GM18526 (cell line): ENCODE results near the gene CMTM8.

Experiments
- POLR2A ChIP-seq: IDR thresholded peaks from 3 replicates; pipeline ENCODE4 v1.6.1; 2011; ENCODE audit not compliant: insufficient read length; ENCODE audit errors: extremely low read depth

CMTM8 gene

GRCh38 chr3:32323604-32324003 lies 85.1 kb downstream of the CMTM8 start:
- no peak for TF ChIP-seq POLR2A

DNA sequence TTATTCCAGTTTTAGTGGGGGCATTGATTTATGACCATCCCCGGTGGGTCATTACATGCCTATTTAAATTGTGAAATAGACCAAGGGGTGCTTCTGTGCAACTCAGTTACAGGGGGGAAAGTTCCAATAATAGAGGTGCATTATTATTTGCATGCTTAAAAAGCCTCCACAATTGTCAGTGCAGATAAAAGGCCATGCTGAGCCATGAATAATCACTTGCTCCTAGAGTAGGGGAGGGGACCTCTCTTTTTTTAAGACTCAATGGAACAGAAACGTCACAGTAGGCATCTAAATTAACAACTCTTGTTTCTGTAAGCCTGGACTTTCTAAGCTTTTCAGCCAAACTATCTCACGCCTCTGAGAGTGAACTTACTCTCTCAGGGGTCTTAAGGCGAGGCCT lies 86.7 kb downstream of the CMTM8 start:
- TF ChIP-seq POLR2A: no peak

DNA sequence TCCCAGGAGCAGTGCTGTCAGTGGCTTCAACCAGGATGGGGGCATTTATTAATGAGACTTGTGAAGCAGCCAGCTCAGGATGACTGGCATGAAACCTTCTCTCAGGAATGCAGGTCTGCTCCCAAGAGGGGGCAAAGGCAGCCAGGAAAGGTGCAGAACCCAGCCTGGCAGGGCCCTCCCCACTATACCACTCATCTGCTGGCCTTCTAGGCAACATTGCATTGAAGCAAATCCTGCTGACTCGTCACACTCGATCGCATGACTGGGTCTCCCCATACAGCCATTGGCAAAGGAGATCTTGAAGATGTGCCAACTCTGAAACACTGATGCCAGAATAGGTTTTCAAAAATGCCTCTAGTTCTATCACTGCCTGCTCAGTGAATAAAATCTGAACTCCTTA lies 87.4 kb downstream of the CMTM8 start:
- no peak for TF ChIP-seq POLR2A

DNA sequence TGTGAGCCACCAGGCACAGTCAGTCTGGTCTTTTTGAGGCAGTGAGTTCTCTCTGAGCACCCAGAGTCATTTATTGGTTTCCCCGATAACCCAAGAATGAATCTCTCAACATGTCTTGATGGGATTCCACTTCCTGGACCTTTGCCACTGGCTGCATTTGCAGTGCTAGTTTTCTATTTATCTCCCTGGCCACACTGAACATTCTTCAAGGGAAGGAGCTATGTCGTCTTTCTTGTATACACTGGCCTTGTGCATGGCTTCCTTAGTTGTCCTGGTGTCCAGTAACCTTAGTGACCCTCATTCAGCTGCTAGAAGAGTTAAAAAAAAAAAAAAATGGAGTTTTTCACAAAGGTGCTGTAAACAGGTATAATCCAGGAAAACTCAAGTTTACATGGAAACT lies 88.3 kb downstream of the CMTM8 start:
- no peak for TF ChIP-seq POLR2A

DNA sequence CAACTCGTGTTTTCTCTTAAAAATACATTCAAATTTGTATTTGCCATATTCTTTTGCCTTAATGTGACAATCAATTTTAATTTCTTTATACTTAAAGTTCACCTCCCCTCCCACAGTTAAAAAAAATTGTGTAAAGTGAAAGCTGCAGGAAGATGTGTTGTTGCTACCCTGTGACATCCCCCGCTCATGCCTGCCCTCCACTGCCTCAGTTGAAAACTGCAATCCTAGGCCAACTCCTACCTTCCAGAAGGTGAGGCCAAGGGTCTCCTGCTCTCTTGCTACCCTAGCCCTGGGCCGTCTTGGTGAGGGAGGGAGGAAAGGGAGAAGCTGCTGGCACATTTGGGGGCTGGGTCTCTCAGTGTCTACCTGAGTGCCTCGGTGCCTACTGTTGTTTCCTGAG lies 96.2 kb downstream of the CMTM8 start:
- TF ChIP-seq POLR2A: no peak

DNA sequence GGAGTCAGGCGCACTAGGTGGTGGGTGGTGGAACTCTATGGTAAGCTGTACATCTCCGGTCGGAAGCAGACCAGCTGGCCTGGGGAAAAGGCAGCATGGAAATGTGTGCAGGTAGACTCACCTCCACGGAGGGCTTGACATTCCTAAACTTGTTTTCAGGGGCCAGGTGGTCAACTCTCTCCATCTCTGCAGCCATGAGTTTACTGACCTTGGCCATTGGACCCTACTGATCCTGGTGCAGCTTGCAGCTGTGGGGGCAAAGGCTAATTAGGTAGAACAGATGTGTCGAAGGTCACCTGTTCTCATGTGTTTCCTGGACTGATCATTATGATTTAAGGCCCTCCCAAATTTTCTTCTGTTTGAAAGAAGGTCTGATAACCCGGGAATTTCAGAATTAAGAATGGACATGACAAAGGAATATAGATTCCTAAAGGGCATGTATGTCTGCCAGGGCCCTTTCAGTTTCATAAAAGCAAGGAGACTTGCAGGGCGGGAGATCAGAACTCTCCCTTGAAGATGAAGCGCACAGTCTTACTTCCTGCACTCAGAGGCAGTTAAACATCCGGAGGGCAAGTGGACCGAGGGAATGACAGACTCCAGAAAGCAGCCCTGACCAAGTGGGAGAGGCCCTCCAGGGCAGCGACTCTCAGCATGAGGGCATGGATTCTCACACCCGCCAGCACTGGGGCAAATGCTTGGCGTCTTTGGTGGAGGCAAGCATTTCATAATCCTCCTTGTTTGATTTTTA lies 97.1 kb downstream of the CMTM8 start:
- no peak for TF ChIP-seq POLR2A

GRCh38 chr3:32336113-32336498 lies 97.6 kb downstream of the CMTM8 start:
- no peak for TF ChIP-seq POLR2A

DNA sequence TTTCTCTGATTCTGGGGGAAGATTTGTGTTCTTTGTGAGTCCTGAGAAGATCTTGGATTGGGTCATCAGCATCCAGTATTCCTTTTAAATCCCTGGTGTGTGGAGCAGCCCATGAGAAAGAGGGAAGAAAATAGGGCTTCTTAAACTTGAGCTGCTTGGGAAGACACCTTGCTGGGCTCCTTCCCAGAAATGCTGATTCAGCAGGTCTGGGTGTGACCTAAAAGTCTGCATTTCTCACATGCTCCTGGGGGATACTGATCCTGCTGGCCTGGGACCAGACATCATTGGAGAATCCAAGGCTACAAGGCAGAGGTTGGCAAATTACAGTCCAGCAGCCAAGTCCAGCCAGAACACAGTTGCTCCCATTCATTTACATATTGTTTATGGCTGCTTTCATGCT lies 99.0 kb downstream of the CMTM8 start:
- no peak for TF ChIP-seq POLR2A

GRCh38 chr3:32340039-32340438 lies 101.6 kb downstream of the CMTM8 start:
- TF ChIP-seq POLR2A: no peak

- TF ChIP-seq POLR2A: no peak
Measured at GRCh38 chr3:32340611-32341365, 102.3 kb downstream of the CMTM8 start.

DNA sequence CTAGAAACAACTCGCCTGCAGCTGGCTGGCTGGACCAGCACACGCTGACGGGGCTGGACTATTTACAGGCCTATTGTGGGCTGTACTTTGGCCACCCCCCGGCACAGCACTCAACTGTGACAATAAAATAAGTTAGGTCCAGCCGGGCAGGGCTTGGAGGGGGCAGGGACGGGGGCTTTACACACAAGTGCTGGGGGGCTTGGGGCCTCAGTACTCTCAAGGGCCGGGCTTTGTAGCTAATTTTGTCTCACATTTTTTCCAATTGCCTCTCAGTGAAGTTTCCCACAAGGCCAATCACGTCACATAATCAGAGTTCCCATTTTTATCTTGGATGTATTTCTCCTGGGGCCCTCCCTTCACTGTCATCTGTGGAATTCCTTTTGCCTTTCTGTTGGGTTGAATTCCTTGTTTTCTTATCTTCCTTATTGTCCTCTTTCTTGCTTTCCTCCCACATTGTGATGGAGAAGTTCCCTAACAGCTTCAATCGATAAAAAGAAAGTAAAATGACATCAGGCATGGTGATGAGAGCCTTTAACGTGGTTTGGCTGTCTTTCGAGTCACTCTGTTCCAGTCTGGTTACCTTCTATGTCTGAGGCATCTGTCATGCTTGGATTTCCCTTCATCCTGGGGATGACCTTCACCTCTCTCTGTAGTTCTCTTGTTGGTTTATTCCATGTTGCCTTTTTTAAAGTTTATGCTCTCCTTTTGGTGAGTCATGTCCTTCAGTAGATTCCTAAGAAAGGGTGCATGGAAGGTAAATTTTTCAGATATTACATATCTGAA lies 109.1 kb downstream of the CMTM8 start:
- no peak for TF ChIP-seq POLR2A

DNA sequence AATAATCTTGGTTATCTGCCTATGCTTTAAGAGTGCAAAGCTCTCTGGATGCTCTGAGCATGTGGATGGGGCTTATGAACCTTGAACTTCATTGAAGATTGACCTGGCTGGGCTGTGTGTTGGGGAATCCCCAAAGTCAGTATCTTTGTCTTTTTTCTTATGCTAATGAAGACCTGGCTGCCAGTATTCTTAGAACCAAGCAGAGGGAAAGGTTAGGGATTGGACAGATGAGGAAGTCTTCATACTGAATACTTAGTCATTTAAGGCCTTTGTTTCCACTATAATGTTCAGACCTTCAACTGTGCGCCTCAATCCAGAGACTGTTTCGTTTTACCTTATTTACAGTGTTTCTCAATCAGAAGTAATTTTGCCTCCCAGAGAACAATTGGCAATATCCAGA lies 110.7 kb downstream of the CMTM8 start:
- no peak for TF ChIP-seq POLR2A

GRCh38 chr3:32352563-32352962 lies 114.1 kb downstream of the CMTM8 start:
- no peak for TF ChIP-seq POLR2A

DNA sequence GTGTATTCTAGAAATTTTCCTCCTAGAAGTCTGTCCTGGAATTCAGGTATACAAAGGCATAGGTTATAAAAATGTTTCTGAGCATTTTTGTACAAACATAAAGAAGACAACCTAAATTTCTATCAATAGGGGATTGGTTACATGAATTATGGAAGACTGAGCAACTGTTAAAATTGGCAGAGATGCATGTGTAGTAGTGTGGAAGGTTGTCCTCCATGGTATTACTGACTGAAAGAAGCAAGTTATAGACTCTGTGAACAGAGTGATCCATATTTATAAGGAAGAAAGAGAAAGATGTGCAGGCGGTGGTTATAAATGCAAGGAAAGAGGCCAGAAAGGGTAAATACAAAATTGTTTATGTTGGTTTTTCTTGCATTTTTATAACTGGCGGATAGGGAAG lies 114.9 kb downstream of the CMTM8 start:
- TF ChIP-seq POLR2A: no peak

DNA sequence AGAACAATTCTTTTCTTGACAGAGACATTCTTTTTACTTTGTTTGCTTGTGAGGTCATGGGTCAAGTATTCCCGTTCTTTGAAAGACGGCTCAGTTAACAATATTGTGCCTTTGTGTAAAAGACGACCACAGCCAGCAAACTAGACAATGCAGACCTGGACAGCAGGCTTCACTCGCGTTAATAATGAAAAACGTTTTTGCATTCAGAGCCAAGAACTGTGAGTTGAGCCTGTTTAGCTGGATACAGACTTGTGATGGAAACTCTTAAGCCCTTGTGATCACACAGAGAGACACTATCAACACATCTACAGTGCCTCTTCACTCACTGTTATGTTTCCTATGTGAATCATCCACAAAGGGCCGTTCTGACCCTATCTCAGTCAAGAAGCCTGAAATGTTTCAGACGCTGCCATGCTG lies 115.9 kb downstream of the CMTM8 start:
- TF ChIP-seq POLR2A: no peak

DNA sequence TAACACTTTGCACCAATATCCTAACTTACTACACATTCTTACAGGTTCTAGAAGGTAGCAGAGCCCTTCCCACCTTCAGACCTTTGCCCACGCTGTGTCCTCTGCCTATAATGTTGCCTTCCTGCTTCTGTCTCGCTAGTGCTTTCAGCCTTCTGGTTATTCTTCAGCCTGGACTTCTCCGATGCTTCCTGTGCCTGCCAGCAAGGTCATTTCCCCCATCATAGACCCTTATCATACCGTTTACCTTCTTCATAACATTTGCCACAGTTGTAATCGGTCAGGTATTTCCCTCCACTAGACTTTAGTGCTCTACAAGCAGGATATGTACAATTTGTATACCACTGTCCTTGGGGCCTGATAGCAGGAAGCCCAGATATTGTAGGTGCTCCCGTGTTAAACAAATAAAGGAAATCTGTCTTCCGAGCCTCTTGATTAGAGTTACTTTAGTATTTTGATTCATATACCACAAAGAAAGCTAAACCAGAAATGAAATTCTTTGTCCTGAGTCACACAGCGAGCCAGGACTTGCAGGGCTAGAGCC lies 117.3 kb downstream of the CMTM8 start:
- TF ChIP-seq POLR2A: no peak
